Tibial nerve (tissue), 4 donors: ENCODE data around the gene NTRK2.

Experiments used
- EP300 ChIP-seq, 2 donors: sonication (generic); formaldehyde crosslinking; IDR thresholded peaks; one replicate each; pipeline ENCODE4 v1.6.1; 2017; ENCODE audit warnings: antibody characterized with exemption in 2 of 2, mild to moderate bottlenecking in 1 of 2
- POLR2A ChIP-seq, 2 donors: fragments of 450-650 bp; IDR thresholded peaks; one replicate each; pipeline ENCODE4 v1.6.1; 2017; ENCODE audit warnings: antibody characterized with exemption in 2 of 2, mild to moderate bottlenecking in 2 of 2, moderate library complexity in 2 of 2
- TF ChIP-seq, protein P1 (sequence below), 5 experiments: fragments of 200-600 bp in 3 of 5; fragments of 450-650 bp in 2 of 5; sonication (generic) in 3 of 5; IDR thresholded peaks; one replicate each; pipeline ENCODE4 v1.5.1; 2016 to 2019; ENCODE audit warnings: antibody characterized with exemption in 5 of 5, mild to moderate bottlenecking in 3 of 5, moderate library complexity in 2 of 5

GRCh38 chr9:84922051-84922450 lies 252.5 kb downstream of the NTRK2 start:
- TF ChIP-seq POLR2A (IDR thresholded peaks at IDR 0.05): no peak
- TF ChIP-seq, protein P1, sequence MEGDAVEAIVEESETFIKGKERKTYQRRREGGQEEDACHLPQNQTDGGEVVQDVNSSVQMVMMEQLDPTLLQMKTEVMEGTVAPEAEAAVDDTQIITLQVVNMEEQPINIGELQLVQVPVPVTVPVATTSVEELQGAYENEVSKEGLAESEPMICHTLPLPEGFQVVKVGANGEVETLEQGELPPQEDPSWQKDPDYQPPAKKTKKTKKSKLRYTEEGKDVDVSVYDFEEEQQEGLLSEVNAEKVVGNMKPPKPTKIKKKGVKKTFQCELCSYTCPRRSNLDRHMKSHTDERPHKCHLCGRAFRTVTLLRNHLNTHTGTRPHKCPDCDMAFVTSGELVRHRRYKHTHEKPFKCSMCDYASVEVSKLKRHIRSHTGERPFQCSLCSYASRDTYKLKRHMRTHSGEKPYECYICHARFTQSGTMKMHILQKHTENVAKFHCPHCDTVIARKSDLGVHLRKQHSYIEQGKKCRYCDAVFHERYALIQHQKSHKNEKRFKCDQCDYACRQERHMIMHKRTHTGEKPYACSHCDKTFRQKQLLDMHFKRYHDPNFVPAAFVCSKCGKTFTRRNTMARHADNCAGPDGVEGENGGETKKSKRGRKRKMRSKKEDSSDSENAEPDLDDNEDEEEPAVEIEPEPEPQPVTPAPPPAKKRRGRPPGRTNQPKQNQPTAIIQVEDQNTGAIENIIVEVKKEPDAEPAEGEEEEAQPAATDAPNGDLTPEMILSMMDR (IDR thresholded peaks at IDR 0.05): no peak
- peak in 1 of 2 donors; percentile 35 for TF ChIP-seq EP300 (IDR thresholded peaks at IDR 0.05)
